Uterus (tissue), 4 donors: ENCODE results near the gene ZNF469. TPM values are rescaled to one million over a fixed set of nuclear protein-coding genes. Genes with fewer than 3 reads are reported as not detected.

Experiments used
- DNase-seq, 2 donors: peaks; one replicate each; pipeline ENCODE4 v3.0.0-alpha.2; 2019 to 2020
- H3K27ac ChIP-seq, 2 donors: fragments of 200-600 bp; sonication (generic); 1 replicate in 1 of 2; 2 replicates in 1 of 2; pipeline ENCODE4 v1.5.1; 2016 to 2018
- H3K27me3 ChIP-seq, 2 donors: fragments of 200-600 bp; sonication (generic); one replicate each; pipeline ENCODE4 v1.5.1; 2018 to 2019; ENCODE audit warnings: control low read depth in 1 of 2
- H3K36me3 ChIP-seq, 2 donors: fragments of 200-600 bp; sonication (generic); one replicate each; pipeline ENCODE4 v1.5.1; 2019; ENCODE audit warnings: control low read depth in 1 of 2
- H3K4me1 ChIP-seq, 2 donors: fragments of 200-600 bp; sonication (generic); one replicate each; pipeline ENCODE4 v1.5.1; 2018 to 2019; ENCODE audit warnings: control low read depth in 1 of 2
- H3K4me3 ChIP-seq, 2 donors: fragments of 200-600 bp; sonication (generic); 1 replicate in 1 of 2; 2 replicates in 1 of 2; pipeline ENCODE4 v1.5.1; 2018 to 2019; ENCODE audit warnings: mild to moderate bottlenecking in 1 of 2
- H3K9me3 ChIP-seq, 2 donors: fragments of 200-600 bp; sonication (generic); one replicate each; pipeline ENCODE4 v1.5.1; 2019; ENCODE audit warnings: control low read depth in 1 of 2
- POLR2A ChIP-seq, 2 donors: fragments of 450-650 bp; IDR thresholded peaks; one replicate each; pipeline ENCODE4 v1.6.1; 2016; ENCODE audit warnings: antibody characterized with exemption in 2 of 2, mild to moderate bottlenecking in 1 of 2, moderate library complexity in 1 of 2
- intact Hi-C: fragments of 100-400 bp; cut with DNase I; formaldehyde crosslinking; loops from one replicate; pipeline ENCODE4 v1.15.1; 2023; ENCODE audit warnings: low total_unique reads
- total RNA-seq, 4 donors: library from RNA; depleted of rRNA in 3 of 4; stranded (reverse); fragments of >200 nt in 3 of 4; gene quantifications; one replicate each; pipeline versions ENCODE4 v1.1.0 to v1.2.4, GENCODE V29; 2014 to 2023
- TF ChIP-seq, protein P1 (sequence below), 4 experiments: fragments of 200-600 bp in 2 of 4; fragments of 450-650 bp in 2 of 4; sonication (generic) in 2 of 4; IDR thresholded peaks; one replicate each; pipeline ENCODE4 v1.5.1; 2016 to 2019; ENCODE audit warnings: antibody characterized with exemption in 4 of 4, mild to moderate bottlenecking in 2 of 4, moderate library complexity in 1 of 4
- donor health status: DM: yes; HTN: yes; CAD: no.

The ZNF469 gene
- total RNA-seq, 4 donors from 2014 or later: 0.51 to 7.9 (median 2.8) TPM; not detected in 1

- Histone ChIP-seq H3K4me3 (no peak overlapping the region), H3K27ac (no peak overlapping the region), H3K9me3 (no peaks in the 10 kb centered on the region), H3K27me3 (no peaks in the 10 kb centered on the region), H3K36me3 (no peaks in the 10 kb centered on the region), H3K4me1 (peaks cover 0 to 4% of the 10 kb centered on the region in 2 donors)
- DNase-seq: peak in 1 of 2 donors; percentile 53
- no peak for TF ChIP-seq POLR2A (IDR thresholded peaks at IDR 0.05)
- TF ChIP-seq, protein P1, sequence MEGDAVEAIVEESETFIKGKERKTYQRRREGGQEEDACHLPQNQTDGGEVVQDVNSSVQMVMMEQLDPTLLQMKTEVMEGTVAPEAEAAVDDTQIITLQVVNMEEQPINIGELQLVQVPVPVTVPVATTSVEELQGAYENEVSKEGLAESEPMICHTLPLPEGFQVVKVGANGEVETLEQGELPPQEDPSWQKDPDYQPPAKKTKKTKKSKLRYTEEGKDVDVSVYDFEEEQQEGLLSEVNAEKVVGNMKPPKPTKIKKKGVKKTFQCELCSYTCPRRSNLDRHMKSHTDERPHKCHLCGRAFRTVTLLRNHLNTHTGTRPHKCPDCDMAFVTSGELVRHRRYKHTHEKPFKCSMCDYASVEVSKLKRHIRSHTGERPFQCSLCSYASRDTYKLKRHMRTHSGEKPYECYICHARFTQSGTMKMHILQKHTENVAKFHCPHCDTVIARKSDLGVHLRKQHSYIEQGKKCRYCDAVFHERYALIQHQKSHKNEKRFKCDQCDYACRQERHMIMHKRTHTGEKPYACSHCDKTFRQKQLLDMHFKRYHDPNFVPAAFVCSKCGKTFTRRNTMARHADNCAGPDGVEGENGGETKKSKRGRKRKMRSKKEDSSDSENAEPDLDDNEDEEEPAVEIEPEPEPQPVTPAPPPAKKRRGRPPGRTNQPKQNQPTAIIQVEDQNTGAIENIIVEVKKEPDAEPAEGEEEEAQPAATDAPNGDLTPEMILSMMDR (IDR thresholded peaks at IDR 0.05): no peak
- intact Hi-C loops: no loop called here
These were observed 22.7 kb downstream of the ZNF469 start for GRCh38 chr16:88405216-88406060.

- no peak for DNase-seq
- no peak for TF ChIP-seq POLR2A (IDR thresholded peaks at IDR 0.05)
- TF ChIP-seq, protein P1 (IDR thresholded peaks at IDR 0.05): no peak
- Histone ChIP-seq H3K4me3 (peak overlapping the region in 1 of 2 donors; percentile 2), H3K36me3 (no peaks in the 10 kb centered on the region), H3K27ac (no peak overlapping the region), H3K4me1 (peaks cover 0 to 4% of the 10 kb centered on the region in 2 donors), H3K27me3 (no peaks in the 10 kb centered on the region), H3K9me3 (no peaks in the 10 kb centered on the region)
- intact Hi-C loops: no loop called here
These were observed 23.6 kb downstream of the ZNF469 start for GRCh38 chr16:88406096-88407041.

DNA sequence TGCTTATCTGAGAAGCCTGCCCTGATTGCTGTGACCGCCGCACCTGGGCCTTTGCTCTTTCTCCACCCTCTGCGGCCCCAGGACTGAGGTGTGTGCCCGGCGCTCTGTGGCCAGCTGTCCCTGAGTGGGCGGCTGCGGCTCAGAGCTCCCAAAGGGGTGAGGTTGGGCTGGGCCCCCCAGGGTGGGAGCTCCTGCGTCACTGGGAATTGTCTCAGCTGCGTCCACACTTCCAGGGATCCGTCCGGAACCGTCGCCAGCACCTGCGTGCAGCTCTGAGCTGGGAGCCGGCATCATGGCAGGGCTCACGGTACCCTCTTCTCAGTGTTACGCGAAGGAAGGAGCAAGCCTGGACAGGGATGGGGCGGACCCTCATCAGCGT is 24.3 kb downstream of the ZNF469 start:
- TF ChIP-seq POLR2A (IDR thresholded peaks at IDR 0.05): no peak
- TF ChIP-seq, protein P1 (IDR thresholded peaks at IDR 0.05): no peak
- H3K9me3 ChIP-seq: no peaks in the 10 kb centered on the region
- H3K4me3 ChIP-seq: no peak overlapping the region
- H3K36me3 ChIP-seq: no peaks in the 10 kb centered on the region
- no peak overlapping the region for H3K27ac ChIP-seq
- no peaks in the 10 kb centered on the region for H3K27me3 ChIP-seq
- peaks cover 0 to 4% of the 10 kb centered on the region in 2 donors for H3K4me1 ChIP-seq
- no peak for DNase-seq
- intact Hi-C loops: no loop called here

DNA sequence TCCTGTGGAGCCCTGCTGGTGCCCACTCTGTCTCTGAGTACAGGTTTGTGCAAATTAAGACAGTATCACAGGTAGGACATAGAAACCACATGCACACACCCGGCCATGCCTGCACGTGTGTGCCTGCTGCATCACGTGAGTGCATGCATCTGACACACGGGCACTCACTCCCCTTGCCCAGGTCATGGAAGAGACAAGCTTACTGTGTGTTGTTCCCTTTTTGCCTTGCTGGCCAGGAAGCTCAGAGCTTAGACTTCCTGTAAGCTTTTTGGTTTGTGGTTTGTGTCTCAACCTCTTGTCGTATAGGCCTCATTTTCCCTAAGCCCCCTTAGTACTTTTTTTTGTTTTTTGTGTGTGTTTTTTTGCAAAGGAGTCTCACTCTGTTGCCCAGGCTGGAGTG is 25.0 kb downstream of the ZNF469 start:
- Histone ChIP-seq H3K27ac (no peak overlapping the region), H3K4me1 (peaks cover 0 to 4% of the 10 kb centered on the region in 2 donors), H3K27me3 (no peaks in the 10 kb centered on the region), H3K36me3 (no peaks in the 10 kb centered on the region), H3K9me3 (no peaks in the 10 kb centered on the region), H3K4me3 (no peak overlapping the region)
- no peak for DNase-seq
- intact Hi-C loops: no loop called here
- no peak for TF ChIP-seq POLR2A (IDR thresholded peaks at IDR 0.05)
- TF ChIP-seq, protein P1 (IDR thresholded peaks at IDR 0.05): no peak
